GM21529 (cell line): ENCODE data around the gene BRCA1.
"Not testable (repeated sequence)": the region's sequence is repeated elsewhere in the genome, so short reads cannot be mapped to it uniquely, and the experiment has no call there.

Experiments used
- ATAC-seq: cut with Tn5 transposase; IDR thresholded peaks from one replicate; pipeline ENCODE4 v1.9.1; 2021; ENCODE audit not compliant: unreplicated experiment

BRCA1 gene

DNA sequence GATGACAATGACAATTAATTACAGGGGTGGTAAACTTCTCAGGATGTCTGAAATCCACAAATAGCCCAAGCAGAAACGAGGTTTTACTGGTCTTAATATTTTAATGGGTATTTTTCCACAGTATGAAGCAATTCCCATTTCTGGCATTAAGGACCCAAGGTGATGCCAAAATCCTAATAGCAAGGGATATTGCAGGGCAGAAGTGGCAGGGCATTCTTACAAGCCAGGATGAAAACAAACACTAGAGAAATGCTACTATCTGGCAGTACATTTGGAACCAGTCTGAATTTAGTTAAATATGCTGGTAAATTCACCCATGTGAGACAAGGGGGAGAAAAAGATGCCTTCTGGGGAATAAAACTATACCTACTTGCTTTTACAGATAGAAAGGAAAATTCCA, 54.9 kb downstream of the BRCA1 start:
- ATAC-seq, result no peak

DNA sequence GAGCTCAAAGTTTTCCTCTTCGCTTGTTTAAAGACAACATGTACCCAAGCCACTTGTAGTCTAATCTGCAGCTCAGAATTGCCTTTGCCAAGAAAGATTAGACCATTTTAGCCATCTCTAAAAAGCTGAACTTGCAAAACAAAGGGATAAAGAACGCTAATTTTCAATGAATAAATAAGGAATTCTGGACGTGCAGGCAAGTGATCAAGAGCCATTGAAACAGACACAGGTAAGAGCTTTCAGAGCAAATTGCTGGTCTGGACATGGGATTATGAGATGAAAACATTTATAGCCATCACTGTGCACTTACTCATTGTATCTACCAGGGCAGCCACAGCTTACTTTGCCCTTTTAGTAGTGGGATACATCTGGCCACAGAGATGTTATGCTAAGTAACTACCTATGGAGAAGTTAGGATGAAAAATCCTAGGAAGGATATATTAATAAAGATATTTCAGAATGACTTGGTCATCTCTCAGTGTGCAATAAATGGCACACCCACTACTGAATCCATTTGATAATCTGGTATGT, 55.7 kb downstream of the BRCA1 start:
- ATAC-seq, result no peak

DNA sequence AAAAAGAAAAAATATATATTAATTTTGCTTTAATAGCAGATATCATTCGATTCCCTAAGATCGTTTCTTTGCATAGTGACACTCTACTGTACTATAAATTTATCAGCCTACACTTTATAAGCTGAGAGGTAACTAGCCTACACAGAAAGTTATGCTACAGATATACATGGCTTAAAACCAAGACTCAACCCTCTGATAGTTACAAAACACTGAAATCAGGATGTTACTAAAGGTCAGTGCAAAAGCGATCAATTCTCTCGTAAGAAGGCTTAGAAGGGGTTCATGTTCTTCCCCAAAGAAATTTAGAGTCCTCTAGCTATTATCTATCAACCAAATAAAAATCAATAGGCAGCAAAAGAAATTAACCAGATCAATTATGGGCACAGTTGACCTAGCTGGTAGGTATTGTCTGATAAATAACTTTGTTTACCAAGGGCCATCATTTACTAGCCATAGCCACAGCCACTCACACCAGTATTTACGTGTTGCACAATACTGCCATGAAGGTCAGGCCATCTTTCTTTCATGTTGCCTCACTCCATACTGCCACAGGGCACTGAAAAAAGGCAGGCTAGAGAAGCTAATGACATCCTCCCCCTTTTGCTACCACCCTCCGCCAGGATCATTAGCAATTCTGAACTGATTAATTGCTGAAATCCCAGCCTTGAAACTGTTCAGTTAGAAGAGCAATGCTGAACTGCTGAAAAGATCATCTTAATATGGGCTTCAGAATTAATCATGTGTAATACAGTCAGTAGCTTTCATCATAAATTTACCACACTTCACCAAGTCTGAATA, 56.4 kb downstream of the BRCA1 start:
- ATAC-seq, result no peak

DNA sequence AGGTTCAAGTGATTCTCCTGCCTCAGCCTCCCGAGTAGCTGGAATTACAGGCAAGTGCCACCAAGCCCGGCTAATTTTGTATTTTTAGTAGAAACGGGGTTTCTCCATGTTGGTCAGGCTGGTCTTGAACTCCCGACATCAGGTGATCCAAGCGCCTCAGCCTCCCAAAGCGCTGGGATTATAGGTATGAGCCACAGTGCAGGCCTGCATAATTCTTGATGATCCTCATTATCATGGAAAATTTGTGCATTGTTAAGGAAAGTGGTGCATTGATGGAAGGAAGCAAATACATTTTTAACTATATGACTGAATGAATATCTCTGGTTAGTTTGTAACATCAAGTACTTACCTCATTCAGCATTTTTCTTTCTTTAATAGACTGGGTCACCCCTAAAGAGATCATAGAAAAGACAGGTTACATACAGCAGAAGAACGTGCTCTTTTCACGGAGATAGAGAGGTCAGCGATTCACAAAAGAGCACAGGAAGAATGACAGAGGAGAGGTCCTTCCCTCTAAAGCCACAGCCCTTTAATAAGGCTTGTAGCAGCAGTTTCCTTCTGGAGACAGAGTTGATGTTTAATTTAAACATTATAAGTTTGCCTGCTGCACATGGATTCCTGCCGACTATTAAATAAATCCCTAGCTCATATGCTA, 62.1 kb downstream of the BRCA1 start:
- ATAC-seq, result no peak

DNA sequence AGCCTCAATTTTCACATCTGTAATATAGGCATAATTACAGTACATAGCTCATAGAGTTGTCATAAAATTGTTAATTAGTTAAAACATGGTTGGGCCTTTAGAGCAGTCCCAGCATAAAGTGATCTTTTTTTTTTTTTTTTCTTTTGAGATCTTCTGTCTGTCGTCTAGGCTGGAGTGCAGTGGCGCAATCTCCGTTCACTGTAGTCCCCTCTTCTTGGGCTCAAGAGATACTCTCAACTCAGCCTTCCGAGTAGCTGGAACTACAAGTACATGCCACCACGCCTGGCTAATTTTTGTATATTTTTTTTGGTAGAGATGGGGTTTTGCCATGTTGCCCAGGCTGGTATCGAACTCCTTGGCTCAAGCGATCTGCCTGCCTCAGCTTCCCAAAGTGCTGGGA, 69.1 kb downstream of the BRCA1 start:
- no peak for ATAC-seq

DNA sequence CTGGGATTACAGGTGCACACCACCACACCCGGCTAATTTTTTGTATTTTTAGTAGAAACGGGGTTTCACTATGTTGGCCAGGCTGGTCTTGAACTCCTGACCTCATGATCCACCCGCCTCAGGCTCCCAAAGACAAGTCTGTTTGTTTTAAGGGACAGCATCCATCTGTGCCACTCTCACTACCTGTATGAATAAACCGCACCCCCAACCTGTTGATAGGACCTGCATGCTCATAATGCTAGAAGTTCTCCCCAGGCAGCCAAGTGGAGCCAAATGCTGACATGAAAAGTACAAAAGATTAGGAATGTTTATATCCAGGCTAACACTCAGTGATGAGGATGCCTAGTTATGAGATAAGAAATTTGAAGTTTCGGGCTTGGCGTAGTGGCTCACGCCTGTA, 72.2 kb downstream of the BRCA1 start:
- ATAC-seq, result not testable (repeated sequence)

DNA sequence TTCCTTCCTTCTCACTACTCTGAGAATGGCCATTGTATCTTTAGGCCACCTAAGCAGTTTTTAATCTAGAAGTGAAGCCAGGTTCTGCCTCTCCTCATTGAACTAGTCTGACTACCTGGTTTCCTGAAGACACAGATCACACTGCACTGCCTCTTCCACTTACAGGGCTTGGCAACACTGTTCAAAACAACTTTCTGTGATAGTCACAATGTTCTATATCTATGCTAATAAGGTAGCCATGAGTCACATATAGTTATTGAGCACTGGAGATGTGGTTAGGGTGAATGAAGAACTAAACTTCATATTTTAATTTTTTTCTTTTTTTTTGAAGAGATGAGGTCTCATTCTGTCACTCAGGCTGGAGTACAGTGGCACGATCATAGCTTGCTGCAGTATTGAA, 73.2 kb downstream of the BRCA1 start:
- no peak for ATAC-seq

DNA sequence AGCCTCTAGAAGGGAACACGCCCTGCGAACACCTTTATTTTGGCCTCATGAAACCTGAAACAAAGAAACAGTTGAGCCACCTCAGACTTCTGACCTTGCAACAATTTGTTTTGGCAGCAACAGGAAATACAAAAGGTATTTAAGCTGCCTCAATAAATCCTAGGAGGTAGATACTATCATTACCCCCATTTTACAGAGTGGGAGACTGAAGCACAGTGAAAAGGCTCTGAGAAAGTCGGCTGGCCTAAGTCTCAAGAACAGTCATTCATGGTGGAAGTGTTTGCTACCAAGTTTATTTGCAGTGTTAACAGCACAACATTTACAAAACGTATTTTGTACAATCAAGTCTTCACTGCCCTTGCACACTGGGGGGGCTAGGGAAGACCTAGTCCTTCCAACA, 81.1 kb downstream of the BRCA1 start:
- no peak for ATAC-seq

DNA sequence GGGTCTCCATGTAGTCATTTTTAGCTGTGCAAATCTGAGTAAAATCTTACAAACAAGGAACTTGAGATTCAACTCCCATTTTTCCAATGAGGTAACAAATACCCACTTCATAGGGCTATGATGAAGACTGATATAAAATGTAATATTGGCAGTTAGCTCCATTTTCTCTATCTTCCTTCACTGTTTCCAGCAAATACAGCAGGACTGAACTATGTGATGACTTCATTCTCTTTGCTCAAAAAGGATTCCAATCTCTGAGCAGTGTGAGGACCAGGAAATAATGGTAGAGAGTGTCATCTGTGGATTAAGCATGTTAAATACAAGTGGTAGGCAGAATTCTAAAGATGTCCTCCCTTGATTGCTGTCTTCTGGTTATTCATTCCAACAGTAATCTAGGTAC, 81.9 kb downstream of the BRCA1 start:
- ATAC-seq, result no peak

DNA sequence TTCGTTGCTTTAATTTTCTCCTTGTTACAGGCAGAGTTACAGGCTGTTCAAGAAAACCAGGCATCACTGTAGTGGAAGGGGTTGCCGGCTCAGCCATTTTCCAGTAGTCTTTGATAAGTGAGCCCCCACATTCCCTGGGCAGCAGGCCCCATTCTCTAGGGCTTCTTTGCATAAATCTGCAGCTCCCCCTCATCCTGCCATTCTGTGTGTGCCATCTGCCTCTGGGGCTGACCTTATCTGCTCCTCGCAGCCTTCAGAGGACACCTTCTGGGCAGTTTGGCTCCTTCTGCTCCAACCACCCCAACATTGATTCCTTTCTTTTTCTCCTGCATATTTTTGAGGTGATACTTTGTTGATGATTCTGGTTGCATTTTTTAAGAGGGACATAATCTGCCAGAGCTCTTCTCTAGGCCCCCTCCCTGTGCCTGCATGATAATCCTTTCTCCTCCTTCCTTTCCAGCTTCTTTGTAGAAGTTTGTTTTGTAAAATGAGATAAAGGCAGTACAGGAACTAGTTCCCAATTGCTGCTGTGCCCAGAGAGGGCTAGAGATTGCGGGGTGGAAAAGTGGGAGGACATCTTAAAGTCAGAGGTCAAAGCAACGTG, 83.0 kb downstream of the BRCA1 start:
- ATAC-seq, result no peak

DNA sequence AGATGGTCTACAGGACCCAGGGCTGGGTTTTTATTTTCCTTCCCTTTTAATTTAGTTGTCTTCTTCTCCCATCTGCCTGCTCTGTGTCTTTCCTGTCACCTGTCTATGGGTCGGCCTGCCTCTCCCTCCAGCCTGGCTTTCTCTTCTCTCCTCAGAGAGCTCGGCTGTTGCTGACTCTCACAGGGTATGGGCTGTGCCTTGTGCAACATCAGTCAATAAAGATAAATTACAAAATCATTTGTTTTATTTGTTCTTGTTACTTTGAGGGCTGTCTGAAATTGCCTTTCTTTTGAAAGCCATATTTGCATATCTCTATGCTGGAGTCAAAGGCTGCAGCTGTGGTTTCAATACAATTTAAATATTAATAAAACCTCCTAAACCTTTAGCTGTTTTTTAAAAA, 84.5 kb downstream of the BRCA1 start:
- ATAC-seq, result no peak

DNA sequence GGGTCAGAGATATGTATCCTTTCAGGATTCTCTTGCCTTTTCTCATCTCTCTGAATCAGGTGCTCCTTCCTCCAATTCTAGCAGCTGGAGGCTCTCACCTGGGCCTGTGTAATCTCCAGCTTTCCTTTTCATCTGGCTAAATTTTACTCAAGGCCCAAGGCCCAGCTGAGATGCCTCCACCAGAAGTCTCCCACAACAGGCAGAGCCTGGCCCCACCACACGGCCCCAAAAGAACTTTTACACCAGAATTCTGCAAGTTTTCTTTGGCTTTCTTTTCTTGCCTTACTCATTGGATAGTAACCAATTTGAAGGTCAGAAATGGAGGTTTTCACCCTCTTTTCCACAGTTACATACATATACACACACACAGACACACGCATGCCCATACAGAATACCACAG, 85.5 kb downstream of the BRCA1 start:
- ATAC-seq, result no peak

DNA sequence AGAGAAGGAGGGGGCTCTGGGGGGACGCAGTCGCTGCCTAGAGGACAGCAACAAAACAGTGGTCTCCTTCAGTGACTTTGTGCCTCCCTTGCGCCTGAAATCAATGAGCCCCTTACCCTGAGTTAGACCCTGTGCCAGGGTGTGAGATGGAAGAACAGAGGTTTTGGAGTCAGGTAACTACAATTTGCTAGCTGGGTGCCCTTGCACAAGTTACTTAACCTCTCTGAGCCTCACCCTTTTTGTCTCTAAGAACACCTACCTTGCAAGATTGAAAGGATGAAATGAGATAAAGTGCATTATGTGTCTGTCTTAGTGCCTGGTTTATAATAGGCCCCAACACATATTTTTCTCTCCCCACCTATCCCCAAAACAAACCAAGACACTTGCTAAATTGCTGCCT, 90.3 kb downstream of the BRCA1 start:
- no peak for ATAC-seq

DNA sequence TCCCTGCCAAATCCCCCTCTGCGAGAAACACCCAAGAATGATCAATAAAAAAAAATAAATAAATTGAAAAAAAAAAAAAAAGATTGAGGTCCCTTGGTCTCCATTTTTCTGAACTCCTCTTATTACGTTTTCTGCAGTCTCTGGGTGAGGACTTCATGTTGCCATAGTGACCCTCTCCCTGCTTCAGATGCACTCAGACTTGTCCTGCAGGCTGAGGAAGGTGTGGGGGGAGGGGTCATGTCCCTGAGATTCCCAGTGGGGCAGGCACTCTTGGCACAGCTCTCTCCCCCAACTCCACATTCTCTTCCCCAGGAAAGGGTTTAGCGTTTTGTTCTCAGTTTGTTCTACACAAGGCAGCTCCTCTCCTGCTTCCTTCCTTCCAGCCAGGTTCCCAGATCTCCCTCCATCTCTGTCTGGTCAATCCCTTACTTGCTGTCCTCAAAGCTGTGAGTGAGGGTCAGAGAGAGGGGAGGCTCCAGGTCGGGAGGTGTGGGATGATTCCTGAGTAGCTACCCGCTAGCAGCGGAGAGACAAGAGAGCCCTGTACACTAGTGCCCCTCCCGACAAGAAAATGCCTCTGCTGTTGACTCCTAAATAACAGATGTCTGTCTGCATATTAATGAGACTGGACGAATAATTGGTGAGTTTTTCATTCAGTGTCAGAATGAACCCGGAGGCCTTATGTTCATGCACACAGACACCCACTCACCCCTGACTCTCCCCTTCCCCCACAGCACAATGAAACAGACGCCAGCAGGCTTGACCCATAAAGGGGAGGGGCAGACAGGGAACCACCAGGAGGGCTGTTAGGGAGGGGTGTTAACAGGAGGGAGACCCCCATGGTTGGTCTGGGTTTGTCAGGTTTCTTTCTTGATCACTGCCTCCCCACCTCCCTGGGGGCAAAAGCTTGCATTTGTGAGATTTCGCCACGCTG, 90.9 kb downstream of the BRCA1 start:
- no peak for ATAC-seq

DNA sequence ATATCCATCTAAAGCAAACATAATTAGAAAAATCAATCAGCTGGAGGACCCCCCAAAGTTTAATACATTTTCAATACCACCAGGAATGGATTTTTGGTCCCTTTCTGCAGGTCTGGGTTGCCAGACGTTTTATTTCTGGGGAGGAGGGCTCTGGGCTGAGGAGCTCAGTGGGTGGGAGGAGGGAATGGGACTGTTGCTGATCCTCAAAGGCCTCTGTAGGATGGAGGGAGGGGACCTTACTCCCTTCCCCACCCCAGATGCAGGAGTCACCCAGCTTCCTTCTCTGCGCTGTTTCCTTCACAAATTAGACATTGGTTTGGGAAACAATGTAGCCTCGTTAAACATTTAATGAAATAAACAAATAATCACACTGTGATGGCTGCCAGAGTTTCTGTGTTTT, 93.5 kb downstream of the BRCA1 start:
- no peak for ATAC-seq

DNA sequence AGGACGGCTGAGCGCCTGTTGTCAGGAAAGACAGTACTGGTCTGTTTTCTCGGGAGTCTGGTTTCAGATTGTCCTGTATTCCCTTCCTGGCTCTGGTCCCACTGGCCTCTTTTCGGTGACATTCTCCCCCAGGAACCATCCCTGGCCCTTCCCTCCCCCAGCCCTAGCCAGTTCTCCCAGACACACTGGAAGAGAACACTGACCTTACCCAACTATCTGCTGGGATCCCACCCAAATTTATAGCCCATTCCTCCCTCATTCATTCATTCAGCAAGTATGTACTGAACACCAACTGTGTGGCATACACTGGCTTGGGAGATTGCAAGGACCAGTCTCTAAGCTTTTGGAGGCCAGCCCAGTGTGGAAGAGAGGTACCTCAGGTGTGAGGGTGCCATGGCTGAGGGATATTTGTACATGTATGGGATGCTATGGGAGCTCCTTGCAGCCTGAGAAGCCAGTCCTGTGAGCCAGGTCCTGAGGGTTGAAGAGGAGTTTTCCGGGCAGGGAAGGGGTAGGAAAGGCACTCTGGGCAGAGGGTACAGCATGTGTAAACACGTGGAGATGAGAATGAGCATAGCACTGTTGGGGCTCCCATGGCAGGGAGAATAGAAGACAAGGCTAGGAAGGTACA, 94.9 kb downstream of the BRCA1 start:
- no peak for ATAC-seq

DNA sequence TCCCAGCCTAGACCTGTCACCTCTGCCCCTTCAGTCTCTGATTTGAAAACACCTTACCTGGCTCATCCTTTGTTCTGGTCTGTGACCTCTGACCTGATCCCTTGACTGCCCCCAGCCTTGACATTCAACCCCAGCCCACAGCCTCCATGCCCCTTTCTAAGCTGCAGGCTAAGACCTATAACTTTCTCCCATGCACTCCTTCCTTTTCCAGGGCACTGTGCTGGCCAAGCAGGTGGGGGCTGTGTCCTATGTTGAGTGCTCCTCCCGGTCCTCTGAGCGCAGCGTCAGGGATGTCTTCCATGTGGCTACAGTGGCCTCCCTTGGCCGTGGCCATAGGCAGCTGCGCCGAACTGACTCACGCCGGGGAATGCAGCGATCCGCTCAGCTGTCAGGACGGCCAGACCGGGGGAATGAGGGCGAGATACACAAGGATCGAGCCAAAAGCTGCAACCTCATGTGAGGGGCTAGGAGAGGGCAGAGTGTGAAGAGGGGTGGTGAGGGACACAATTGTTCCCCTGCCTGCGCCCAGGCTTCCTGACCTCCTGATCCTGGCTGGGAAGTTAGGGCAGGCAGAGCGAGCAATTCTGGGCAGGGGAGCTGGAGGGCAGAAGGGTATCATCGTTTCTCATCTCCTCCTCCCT, 96.8 kb downstream of the BRCA1 start:
- ATAC-seq, result no peak

DNA sequence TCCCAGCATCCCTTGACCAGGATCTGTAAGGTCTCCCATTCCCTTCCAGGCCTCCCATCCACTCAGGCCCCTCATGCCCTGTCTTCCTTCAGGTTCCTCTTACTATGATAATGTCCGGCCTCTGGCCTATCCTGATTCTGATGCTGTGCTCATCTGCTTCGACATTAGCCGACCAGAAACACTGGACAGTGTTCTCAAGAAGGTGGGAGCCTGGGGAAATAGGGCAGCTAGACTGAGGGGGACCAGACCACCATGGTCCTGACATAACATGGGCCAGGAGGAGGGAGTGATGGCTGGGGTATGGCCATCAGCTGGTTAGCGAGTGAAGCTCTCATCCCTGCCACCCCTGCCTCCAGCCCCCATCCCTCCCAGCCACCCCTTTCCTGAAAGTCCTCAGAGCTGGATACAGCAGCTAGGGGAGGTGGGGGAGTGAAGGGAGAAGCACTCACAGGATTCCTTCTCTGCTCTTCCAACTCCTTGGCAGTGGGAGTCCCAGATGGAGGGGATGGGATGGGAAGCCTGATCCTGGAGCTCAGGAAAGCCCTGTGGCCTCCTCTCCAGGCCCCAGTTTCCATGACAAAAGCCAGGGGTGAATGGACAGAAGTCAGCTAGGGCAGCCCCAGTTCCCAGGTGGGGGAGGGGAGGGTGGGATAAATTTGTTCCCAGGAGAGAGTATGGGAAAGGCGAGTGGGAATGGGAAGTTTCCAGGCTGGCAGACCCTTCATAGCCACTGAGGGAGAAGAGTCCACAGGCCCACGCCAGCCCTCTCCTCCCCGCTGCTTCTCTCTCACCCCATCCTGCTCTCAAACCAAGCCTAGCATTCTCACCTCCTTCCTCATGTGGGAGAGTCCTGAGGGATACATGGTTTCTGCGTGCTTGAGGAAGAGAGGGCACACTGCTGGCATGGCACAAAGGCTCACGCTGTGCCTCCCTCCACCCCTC, 97.8 kb downstream of the BRCA1 start:
- ATAC-seq, result no peak

DNA sequence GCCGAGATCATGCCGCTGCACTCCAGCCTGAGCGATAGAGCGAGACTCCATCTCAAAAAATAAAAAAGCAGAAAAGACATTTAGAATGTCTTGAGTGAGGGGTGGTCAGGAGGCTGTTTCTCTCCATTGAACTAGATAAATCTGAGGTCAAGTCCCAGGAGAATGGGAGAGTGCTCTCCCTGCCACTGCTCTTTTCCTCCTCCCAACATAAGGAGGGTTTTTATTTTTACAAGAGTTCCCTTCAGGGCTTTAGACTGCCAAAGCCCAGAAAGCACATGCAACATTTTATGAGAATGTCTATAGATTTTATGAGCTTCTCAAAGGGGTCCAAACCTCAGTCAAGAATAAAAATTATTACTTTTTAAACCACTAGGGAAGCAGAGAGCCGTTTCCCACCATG, 98.6 kb downstream of the BRCA1 start:
- ATAC-seq, result no peak
